Stimulated activated CD8-positive, alpha-beta memory T cell treated with anti-CD3 and anti-CD28 coated beads, Interleukin-4, amount 100 ng/mL, for 24 hours (primary cell): ENCODE measurements around the gene SCN1B.
"Not testable (repeated sequence)": the region's sequence is repeated elsewhere in the genome, so short reads cannot be mapped to it uniquely, and the experiment has no call there.

ENCODE experiments used
- DNase-seq: peaks from one replicate; pipeline ENCODE4 v3.0.0-alpha.2; 2020; ENCODE audit warnings: low read depth

SCN1B gene

DNA sequence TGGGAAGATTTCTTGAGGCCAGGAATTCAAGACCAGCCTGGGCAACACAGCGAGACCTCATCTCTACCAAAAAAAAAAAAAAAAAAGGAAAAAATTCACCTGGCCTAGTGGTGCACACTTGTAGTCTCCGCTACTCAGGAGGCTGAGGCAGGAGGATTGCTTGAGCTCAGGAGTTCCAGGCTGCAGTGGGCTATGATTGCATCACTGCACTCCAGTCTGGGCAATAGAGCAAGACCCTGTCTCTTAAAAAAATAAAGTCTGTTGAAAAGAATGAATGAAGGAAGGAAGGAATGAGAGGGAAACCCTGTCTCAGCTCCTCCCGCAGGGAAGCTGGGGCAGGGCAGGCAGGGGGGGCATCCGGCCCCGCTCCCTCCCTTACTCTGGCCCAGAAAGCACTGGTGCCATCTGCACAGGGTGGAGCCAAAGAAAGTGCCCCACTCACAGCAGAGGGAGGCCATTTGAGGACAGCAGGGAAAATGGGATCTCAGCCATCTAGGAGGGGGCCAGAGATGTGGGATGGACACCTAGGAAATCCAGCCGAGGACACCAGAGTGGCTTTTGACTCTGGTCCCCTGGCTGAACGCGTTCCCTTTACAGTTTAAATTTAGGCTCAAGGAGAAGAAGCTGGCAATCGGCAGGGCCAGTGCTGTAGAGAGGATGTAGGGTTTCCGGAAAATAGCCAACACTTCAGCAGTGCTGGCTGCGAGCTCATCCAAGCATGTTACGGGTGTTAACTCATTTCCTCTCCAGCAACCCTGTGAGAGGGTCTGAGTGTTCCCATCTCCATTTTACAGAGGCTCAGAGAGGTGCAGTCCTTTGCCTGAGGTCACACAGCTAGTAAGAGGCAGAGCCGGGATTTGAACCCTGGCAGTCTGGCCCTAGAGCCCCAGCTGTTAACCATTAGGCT is 7.7 kb downstream of the SCN1B start:
- no peak for DNase-seq

DNA sequence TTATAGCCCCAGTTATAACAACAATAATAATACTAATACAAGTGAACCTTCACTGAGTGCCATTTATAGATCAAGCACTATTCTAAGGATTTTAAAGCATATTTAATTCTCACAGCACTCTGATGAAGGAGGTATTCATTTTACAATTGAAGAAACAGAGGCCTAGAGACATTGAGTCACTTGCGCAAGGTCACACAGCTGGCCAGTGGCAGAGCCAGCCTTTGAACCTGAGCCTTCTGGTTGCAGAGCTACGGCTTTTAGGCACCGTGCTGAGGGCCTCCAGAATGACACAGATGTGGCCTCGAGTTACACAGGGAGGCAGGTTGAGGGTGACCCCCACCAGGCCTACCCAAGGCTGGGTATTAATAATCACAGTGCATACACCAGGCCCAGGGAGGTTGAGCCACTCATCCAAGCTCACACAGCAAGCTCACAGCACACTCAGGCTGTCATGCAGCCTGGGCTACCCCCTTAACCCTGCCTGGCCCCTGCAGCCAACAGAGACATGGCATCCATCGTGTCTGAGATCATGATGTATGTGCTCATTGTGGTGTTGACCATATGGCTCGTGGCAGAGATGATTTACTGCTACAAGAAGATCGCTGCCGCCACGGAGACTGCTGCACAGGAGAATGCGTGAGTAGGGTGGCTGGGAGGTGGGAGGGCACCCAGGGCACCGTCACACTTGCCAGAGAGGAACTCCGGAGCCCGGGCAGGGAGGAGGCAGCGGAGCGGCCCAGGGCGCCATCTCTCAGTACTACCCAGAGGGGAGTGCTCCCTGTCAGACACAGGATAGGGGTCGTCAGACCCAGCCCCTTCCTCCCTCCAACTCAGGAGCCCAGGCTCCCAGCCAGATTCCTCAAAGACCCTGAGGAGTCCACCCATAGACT is 8.6 kb downstream of the SCN1B start:
- DNase-seq: no peak

DNA sequence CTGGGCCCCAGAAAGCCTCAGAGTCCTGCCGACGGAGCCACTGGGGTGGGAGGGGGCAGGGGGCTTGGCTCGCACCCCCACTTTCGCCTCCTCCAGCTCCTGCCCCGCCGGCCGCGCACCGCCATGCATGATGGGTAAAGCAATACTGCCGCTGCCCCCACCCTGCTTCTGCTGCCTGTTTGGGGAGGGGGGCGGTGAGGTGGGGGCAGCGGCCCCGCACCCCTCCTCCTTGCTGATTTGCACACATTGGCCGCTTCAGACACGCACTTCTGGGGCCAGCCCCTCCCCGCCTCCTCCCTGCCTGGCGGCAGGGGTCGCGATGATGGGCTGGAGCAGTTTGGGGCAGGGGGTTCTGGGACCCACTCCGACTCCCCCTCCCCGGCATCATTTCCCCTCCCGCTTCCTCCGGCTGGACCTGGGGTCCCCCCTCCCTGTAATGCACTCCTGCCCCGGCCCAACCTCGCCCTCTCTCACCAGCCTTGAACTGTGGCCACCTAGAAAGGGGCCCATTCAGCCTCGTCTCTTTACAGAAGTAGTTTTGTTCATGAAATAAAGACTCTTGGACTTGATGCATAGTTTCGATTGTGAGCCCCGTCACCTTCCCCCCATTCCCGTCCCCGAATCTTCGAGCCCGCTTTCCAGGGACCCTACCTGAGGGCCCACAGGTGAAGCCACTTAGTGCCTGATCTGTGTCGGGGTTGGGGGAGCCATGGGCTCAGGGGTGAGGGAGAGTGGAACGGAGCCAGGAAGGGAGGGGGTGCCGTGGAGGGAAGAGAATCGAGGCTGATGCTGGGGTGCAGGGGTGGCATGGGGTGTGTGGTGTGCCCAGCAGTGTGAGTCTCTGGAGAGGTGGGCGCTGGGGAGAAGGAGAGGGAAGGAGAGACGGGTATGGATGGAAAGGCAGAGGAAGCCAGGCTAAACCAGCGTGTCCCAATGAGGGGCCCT is 9.9 kb downstream of the SCN1B start:
- no peak for DNase-seq

DNA sequence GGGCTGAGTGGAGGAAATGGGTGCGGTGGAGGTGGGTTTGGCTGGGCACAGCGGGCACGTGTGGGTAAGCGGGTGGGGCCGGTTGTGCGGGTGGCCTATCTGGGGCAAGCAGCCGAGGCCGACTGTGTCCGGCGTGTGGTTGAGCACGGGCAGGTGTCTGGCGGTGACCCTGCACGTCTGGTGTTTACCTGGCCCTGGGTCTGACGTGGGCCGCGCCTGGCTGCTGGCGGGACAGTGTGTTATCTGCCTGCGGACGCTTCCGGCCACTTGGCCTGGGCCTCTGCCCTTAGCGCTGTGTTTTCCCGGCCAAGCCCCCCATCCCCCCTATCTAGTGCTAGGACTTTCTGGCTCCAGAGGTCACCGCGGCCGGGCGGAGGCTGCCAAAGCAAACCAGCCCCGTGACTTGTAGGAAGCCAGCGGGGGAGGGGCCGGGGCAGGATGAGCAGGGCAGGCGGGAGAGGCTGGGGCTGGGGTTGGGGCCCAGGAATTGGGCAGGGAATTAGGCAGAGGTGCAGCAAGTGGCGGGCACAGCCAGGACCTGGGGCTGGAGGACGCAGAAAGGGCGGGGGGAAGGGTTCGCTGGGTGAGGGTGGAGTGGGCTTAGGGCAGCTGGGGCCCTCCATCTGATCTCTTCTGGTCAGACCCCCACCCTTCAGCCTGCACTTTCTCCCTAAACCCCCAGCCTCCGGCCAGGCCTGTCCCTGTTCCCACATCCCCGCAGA is 10.7 kb downstream of the SCN1B start:
- no peak for DNase-seq

DNA sequence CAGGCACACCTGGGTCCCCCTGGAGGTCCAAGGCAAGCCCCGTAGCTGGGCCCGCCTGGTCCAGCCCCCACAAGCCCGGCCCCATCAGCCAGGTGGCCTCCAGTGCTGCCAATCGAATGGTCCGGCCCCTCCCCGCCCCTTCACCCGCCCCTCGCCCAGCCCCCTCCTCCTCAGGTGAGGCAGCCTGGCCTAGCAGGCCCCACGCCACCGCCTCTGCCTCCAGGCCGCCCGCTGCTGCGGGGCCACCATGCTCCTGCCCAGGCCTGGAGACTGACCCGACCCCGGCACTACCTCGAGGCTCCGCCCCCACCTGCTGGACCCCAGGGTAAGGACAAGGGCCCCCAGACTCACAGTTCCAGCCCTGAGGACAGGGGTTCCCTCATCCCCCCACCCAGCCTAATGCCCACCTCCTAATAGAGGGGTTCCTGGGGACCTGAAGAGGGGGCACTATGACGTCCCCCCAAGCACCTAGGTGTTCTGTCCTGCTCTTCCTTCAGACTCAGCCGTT is 11.3 kb downstream of the SCN1B start, which contains the start of gene HPN:
TSS of gene HPN (plus strand) at position 174 of the 508 bp plus-strand sequence. CDS start 786 bp downstream, outside the sequence.
- DNase-seq: no peak

DNA sequence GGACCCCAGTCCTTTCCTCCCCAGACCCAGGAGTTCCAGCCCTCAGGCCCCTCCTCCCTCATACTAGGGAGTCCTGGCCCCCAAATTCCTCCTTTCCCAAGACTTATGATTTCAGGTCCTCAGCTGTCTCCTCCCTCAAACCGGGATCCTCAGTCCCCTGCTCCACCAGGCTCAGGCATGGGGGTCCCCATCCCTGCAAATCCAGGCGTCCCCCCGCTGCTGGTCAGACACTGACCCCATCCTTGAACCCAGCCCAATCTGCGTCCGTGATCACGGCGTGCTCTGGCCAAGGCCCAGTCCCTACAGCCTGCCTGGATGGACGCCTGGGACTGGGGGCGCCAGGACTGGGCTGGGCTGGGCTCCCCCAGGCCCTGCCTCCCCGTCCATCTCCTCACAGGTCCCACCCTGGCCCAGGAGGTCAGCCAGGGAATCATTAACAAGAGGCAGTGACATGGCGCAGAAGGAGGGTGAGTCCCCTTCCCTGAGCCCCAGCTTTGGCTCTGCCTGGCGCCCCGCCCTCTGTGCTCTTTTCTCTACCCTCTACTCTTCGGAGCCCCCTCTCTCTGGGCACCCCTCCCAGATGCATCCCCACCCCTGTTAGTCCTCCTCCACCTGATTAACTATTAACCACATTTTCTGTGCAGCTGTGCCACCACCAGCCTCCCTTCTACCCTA is 11.9 kb downstream of the SCN1B start:
- no peak for DNase-seq

DNA sequence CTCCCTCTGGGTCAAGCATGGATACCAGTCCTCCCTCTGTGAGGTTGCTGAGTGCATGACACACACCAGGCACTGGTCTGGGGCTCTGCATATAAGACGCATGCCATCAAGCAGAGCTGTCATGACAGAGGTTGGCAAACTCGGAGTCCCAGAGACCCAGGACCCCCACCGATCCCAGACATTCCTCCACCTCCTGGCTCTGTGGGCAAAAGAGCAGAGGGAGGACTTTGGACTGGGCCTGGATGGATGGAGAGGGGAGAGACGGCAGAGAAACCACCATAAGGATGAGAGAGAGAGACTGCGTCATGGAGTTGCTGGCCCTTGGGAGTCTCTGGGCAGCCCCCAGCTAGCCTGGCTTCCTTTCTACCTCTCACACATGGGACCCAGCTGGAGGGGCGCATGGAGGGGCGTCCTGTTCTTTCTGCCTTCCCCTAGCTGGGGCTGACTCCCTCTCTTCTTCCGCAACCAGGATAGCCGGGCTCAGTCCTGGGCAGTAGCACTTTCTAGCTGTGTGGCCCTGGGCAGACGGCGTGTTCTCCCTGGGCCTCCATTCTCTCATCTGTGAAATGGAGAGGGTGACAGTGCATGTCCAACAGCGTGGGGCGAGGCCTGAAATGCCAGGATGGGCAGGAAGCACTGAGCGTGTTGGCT is 12.8 kb downstream of the SCN1B start:
- no peak for DNase-seq

DNA sequence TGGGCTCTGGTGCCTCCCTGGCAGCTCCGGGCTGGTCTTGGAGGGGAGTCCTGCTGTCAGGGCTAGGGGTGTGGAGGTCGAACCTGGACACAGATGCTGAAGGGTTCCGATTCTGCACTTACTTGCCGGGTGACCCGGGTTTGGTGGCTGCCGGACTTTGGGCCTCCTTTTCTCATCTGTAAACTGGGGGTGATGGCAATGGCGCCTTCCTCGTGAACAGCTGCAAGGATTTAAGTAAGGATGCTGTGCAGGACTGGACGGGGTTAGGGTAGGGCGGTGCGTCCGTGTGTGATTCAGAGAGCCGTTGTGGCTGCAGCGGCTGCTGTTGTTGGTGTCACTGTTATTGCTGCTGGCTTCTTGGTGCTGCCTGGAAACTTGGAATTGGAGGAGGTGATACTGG is 13.6 kb downstream of the SCN1B start:
- DNase-seq: no peak

DNA sequence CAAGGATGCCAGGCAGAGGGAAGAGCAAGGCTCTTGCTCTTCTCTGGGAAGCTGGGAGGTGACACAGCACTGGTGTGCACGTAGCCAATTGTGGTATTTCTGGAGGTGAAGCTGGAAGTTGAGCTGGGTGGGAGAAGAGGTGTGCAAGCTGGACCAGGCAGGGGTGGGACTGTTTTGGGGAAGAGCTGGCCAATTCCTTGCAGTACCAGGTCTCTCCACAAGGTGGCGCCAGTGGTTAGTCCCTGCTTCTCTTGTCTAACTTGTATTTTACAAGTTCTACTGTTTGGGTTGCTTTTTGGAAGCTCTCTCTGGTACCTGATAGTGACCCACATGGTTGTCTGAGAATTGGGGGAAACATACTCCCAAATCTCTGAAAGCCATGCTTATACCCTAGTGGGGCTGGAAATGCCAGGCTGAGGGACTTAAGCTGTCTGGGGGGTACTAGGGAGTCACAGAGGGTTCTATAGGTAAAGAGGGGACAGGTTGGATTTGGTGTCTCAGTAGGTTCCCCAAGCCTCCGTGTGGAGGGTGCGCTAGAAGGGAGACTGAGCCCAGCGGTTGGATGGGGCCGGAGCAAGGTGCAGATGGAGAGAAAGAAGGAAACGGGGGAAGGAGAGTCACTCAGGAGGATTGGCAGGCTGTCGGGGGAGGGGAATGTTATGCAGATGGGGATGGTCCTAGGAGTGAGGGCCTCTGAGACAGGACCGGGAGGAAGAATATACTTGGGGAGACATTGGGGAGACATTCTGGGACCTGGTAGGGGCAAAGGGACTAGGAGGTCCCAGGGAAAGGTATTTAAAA is 14.2 kb downstream of the SCN1B start:
- DNase-seq: peak; percentile 39

DNA sequence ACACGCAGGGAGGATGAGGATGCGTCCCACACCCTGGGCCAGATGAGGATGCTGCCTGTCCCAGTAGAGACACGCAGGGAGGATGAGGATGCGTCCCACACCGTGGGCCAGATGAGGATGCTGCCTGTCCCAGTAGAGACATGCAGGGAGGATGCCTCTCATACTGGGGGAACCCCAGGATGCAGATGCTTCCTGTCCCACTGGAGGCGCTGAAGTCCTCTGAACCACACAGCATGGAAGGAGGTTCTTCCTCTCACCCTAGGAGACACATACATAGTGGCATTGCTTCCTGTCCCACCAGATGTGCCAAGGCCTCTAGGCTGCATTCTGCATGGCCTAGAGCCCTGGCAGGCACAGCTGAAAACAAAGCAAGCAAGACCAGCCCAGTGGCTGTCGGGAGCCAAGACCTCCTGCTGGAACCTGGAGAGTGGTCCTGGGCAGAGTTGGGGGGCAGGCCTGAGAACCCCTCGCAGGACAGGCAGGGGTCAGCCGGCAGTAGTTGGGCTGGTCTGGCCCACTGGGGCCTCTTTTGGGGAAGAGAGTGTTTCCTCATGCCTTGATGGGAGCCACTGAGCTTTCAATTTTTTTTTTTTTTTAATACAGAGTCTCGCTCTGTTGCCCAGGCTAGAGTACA is 15.5 kb downstream of the SCN1B start:
- DNase-seq: no peak

DNA sequence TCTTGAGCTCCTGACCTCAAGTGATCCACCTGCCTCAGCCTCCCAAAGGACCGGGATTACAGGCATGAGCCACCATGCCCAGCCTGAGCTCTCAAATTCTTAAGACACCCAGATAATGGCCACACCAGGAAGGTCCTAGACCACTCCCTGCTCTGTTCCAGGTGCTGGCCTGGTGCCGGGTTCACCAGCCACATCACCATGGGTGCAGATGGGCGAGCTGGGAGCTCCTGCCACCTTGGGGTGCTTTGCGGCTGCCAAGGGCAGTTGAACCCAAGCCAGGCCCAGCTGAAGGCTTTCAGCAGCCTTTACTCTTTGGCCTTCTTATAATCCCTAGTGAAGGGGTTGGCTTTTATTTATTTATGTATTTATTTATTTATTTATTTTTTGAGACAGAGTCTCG is 16.2 kb downstream of the SCN1B start:
- DNase-seq: no peak

DNA sequence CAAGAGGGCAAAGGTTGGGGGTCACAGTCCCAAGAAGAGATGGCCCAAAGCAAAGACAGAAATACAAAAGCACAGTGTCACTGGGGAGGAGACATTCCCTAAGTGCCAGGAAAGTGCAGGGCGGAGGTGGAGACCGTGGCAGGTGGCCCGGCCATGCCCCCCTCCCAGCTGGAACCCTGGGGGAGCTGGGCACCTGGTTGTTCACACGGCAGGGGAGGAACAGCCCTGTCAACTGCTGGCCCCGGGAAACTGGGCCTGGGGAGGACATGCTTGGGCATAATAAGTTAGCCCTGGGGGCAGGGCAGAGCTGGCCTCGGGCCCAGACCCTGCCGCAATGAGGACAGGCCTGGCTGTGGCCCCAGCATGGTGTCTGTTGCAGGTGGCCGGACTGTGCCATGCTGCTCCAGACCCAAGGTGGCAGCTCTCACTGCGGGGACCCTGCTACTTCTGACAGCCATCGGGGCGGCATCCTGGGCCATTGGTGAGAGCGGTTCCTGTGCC is 18.7 kb downstream of the SCN1B start:
- no peak for DNase-seq

DNA sequence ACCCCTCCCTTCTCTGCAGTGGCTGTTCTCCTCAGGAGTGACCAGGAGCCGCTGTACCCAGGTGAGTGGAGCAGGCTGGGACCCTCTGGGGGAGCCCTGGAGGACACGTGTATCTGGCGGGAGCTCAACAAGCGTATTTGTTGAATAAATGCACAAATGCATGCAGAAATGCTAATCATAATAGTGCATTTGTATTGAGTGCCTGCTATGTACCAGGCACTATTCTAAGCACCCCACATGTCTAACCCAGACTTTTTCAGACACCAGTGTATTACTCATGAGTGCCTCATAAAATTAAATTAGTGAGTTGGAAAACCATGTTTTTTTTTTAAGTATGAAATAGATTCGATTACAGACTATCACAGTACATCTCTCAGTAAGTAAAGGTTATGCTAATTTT is 19.2 kb downstream of the SCN1B start:
- DNase-seq: no peak

DNA sequence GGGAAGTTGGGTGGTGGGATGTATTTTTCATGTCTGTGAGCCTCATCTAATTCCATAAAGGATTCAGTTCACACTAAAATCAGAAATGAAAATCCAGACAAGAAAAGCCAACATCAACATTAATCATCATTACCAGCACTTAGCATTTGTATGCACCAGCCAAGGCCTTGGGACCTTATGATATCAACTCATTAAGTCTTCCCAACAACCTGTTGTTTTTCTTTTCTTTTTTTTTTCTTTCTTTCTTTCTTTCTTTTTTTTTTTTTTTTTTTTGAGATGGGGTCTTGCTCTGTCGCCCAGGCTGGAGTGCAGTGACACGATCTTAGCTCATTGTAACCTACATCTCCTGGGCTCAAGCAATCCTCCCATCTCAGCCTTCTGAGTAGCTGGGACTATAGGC is 20.4 kb downstream of the SCN1B start:
- DNase-seq: not testable (repeated sequence)

DNA sequence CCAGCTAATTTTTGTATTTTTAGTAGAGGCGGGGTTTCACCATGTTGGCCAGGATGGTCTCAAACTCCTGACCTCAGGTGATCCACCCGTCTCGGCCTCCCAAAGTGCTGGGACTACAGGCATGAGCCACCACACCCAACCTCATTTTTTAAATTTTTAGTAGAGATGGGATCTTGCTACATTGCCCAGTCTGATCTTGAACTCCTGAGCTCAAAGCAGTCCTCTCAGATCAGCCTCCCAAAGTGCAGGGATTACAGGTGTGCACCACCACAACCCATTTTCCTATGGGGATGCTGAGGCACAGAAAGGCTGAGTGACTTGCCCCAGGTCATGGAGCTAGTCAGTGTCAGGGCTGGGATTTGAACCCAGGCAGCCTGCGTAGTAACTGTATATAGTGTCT is 21.0 kb downstream of the SCN1B start:
- DNase-seq: not testable (repeated sequence)

DNA sequence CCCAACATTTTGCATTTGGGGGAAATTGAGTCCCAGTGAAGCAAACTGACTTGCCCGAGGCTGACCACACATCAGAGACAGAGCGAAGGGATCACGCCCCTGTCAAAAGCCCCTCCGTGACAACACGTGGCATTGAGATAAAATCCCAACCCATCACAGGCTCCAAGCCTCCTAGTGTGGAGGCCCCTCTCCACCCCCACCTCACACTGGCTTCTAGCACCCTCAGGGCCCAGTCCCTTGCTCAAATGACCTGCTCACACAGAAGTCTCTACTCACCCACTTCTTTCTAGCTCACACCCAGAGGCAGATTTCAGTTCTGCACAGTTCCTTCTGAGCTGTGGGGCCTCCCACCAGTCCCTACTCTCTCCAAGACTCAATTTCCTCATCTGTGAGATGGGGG is 21.5 kb downstream of the SCN1B start:
- no peak for DNase-seq

DNA sequence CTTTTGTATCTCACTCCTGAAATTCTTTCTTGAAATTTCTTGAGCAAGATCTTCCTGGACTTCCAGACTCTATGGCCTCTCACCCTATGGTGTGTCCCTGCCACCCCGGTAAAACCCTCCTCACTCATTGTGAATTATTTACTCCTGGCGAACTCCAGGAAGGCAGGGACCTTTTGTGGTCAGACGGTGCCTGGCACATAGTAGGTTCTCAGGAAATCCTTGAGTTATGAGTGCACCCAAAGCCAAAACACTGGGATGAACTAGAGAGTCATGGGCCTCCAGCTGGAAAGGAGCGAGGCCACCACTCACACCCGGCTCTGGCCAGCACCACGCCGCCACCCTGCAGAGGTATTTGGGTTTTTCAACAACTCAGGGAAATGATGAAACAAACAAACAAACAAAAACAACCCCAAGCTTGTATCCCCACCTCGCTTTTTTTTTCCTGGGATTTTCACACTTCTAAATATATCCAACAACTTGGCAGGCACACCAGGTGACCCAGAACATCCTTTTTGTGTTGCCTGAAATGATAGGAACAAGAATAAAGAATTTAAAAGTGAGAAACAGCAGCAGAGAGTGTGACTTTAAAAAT is 22.4 kb downstream of the SCN1B start:
- DNase-seq: no peak
